ENCODE measurements around the gene DLL4. TPM values are rescaled to one million over a fixed set of nuclear protein-coding genes. Genes with fewer than 3 reads are reported as not detected.

DLL4 gene
- total RNA-seq, 1 donor from 2014 or later = 15.2 TPM

- no peak for DNase-seq (ENCODE audit: low spot score)
These were observed 57.7 kb downstream of the DLL4 start for GRCh38 chr15:40986820-40987219.

- no peak for DNase-seq (ENCODE audit: low spot score)
These were observed 59.0 kb downstream of the DLL4 start for GRCh38 chr15:40988156-40988555.

Other genes with a start within 250 kb of the DLL4 start
- gene RAD51, start 234.2 kb upstream of the DLL4 start, total RNA-seq = 0.32 TPM
- 57.0 TPM for gene RMDN3, start 174.1 kb upstream of the DLL4 start, total RNA-seq
- gene GCHFR, start 165.3 kb upstream of the DLL4 start, total RNA-seq = 17.1 TPM
- 0.19 TPM for gene C15orf62, start 159.4 kb upstream of the DLL4 start, total RNA-seq
- 9.8 TPM for gene ZFYVE19, start 122.3 kb upstream of the DLL4 start, total RNA-seq
- 25.8 TPM for gene DNAJC17, start 121.9 kb upstream of the DLL4 start, total RNA-seq
- not detected for gene PPP1R14D, start 100.6 kb upstream of the DLL4 start, total RNA-seq
- gene SPINT1, start 85.3 kb upstream of the DLL4 start, total RNA-seq = 2.7 TPM
- not detected for gene RHOV, start 55.1 kb upstream of the DLL4 start, total RNA-seq
- gene VPS18, start 34.9 kb upstream of the DLL4 start, total RNA-seq = 29.3 TPM
- 2.4 TPM for gene CHAC1, start 24.1 kb downstream of the DLL4 start, total RNA-seq
- gene INO80, start 186.9 kb downstream of the DLL4 start, total RNA-seq = 27.2 TPM